ENCODE data around the gene ADGRL1. TPM values are rescaled to one million over a fixed set of nuclear protein-coding genes. Genes with fewer than 3 reads are reported as not detected.

Gene ADGRL1
- total RNA-seq, 1 experiment from 2014 or later = 39.3 TPM

DNA sequence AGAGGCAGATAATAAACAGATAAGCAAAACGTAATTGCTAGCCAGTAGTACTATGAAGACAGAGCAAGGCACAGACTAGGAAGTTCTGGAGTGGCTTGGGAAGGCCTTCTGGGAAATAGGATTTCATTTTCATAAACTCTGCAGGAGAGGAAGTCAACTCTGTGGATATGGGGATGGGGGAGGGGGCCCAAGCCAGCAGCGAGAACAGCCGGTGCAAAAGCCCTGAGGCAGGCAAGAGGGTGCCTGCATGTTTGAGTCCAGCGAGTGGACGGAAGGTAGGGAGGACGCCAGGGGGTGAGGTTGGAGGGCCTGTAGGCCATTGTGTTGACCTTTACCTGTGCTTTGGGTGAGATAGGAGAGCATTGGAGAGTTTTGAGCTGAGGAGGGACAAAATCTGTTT is 60.6 kb downstream of the ADGRL1 start:
- Histone ChIP-seq H3K27ac (ENCODE audit: low read length) (no peak overlapping the region), H3K27me3 (ENCODE audit: low read length) (no peaks in the 10 kb centered on the region), H3K4me3 (ENCODE audit: low read length) (no peak overlapping the region), H3K9me3 (ENCODE audit: low read length) (no peaks in the 10 kb centered on the region), H3K4me1 (ENCODE audit: insufficient read depth, low read length) (no peaks in the 10 kb centered on the region), H3K36me3 (ENCODE audit: low read depth, low read length) (no peaks in the 10 kb centered on the region), H2AFZ (ENCODE audit: low read length) (no peak overlapping the region), H4K20me1 (ENCODE audit: low read length) (no peaks in the 10 kb centered on the region), H3F3A (ENCODE audit: low read length, unreplicated experiment) (no peaks in the 10 kb centered on the region), H3K4me2 (ENCODE audit: low read length) (no peak overlapping the region), H3K9ac (ENCODE audit: low read length) (no peak overlapping the region), H3K79me2 (ENCODE audit: low read length) (no peaks in the 10 kb centered on the region), H3K9me2 (replicated peaks; ENCODE audit: low read length) (no peaks in the 10 kb centered on the region)
- ATAC-seq (no peak), DNase-seq (no peak)
- intact Hi-C loops (cut with micrococcal nuclease) = no loop called here
- CTCF ChIA-PET = interaction anchor here (1.6 kb wide), 1 partner anchor 9 kb away, joined by 8 read pairs; the partner anchor contains the start of gene ASF1B
- POLR2A ChIA-PET (ENCODE audit: unreplicated experiment) = no interaction called here
- TF ChIP-seq EZH2 (IDR thresholded peaks at IDR 0.05; ENCODE audit: low read length, unreplicated experiment) = no peak
- TF ChIP-seq EZH2phosphoT487 (IDR thresholded peaks at IDR 0.05; ENCODE audit: borderline replicate concordance, low read length) = no peak
- TF ChIP-seq, protein P1, sequence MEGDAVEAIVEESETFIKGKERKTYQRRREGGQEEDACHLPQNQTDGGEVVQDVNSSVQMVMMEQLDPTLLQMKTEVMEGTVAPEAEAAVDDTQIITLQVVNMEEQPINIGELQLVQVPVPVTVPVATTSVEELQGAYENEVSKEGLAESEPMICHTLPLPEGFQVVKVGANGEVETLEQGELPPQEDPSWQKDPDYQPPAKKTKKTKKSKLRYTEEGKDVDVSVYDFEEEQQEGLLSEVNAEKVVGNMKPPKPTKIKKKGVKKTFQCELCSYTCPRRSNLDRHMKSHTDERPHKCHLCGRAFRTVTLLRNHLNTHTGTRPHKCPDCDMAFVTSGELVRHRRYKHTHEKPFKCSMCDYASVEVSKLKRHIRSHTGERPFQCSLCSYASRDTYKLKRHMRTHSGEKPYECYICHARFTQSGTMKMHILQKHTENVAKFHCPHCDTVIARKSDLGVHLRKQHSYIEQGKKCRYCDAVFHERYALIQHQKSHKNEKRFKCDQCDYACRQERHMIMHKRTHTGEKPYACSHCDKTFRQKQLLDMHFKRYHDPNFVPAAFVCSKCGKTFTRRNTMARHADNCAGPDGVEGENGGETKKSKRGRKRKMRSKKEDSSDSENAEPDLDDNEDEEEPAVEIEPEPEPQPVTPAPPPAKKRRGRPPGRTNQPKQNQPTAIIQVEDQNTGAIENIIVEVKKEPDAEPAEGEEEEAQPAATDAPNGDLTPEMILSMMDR (conservative IDR thresholded peaks at IDR 0.05; ENCODE audit: low read depth, low read length) = no peak
- no TSS peak for BruUV-seq (replicated peaks)

GRCh38 chr19:14142262-14143190 is 63.4 kb downstream of the ADGRL1 start:
- intact Hi-C loops (cut with micrococcal nuclease) = no loop called here
- no peak for TF ChIP-seq EZH2 (IDR thresholded peaks at IDR 0.05; ENCODE audit: low read length, unreplicated experiment)
- TF ChIP-seq EZH2phosphoT487 (IDR thresholded peaks at IDR 0.05; ENCODE audit: borderline replicate concordance, low read length) = no peak
- TF ChIP-seq, protein P1 (conservative IDR thresholded peaks at IDR 0.05; ENCODE audit: low read depth, low read length) = no peak
- Histone ChIP-seq H3F3A (ENCODE audit: low read length, unreplicated experiment) (no peaks in the 10 kb centered on the region), H4K20me1 (ENCODE audit: low read length) (no peaks in the 10 kb centered on the region), H3K4me1 (ENCODE audit: insufficient read depth, low read length) (peaks cover 3% of the 10 kb centered on the region; the same call in 1 of the 2 replicates), H3K9me2 (replicated peaks; ENCODE audit: low read length) (no peaks in the 10 kb centered on the region), H2AFZ (ENCODE audit: low read length) (no peak overlapping the region), H3K4me3 (ENCODE audit: low read length) (no peak overlapping the region), H3K36me3 (ENCODE audit: low read depth, low read length) (no peaks in the 10 kb centered on the region), H3K9ac (ENCODE audit: low read length) (no peak overlapping the region), H3K27ac (ENCODE audit: low read length) (no peak overlapping the region), H3K79me2 (ENCODE audit: low read length) (peaks cover 8% of the 10 kb centered on the region), H3K4me2 (ENCODE audit: low read length) (no peak overlapping the region), H3K9me3 (ENCODE audit: low read length) (no peaks in the 10 kb centered on the region), H3K27me3 (ENCODE audit: low read length) (no peaks in the 10 kb centered on the region)
- DNase-seq (no peak), ATAC-seq (no peak)
- CTCF ChIA-PET = no interaction called here
- POLR2A ChIA-PET (ENCODE audit: unreplicated experiment) = no interaction called here
- no TSS peak for BruUV-seq (replicated peaks)

DNA sequence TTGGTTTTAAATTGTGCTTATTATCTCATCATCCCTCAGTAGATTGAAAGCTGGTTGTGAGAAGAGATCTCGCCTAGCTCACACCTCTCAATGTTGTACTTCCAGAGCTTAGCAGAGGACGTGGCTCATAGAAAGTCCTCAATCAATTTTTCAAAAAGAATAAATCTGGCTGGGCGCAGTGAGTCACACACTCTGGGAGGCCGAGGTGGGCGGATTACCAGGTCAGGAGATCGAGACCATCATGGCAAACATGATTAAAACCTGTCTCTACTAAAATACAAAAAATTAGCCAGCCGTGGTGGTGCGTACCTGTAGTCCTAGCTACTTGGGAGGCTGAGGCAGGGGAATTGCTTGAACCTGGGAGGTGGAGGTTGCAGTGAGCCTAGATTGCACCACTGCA is 64.9 kb downstream of the ADGRL1 start:
- ChIA-PET POLR2A (ENCODE audit: unreplicated experiment) (no interaction called here), CTCF (interaction anchor here (0.6 kb wide), 1 partner anchor 377 kb away, joined by 4 read pairs; the partner anchor contains the start of gene DNAJB1)
- Histone ChIP-seq H3K4me1 (ENCODE audit: insufficient read depth, low read length) (peaks cover 3% of the 10 kb centered on the region; the same call in 1 of the 2 replicates), H3K27ac (ENCODE audit: low read length) (no peak overlapping the region), H3K9ac (ENCODE audit: low read length) (no peak overlapping the region), H3K27me3 (ENCODE audit: low read length) (no peaks in the 10 kb centered on the region), H3K9me3 (ENCODE audit: low read length) (no peaks in the 10 kb centered on the region), H4K20me1 (ENCODE audit: low read length) (no peaks in the 10 kb centered on the region), H3K36me3 (ENCODE audit: low read depth, low read length) (no peaks in the 10 kb centered on the region), H3K79me2 (ENCODE audit: low read length) (peaks cover 11% of the 10 kb centered on the region), H3K9me2 (replicated peaks; ENCODE audit: low read length) (no peaks in the 10 kb centered on the region), H2AFZ (ENCODE audit: low read length) (no peak overlapping the region), H3K4me3 (ENCODE audit: low read length) (no peak overlapping the region), H3K4me2 (ENCODE audit: low read length) (no peak overlapping the region), H3F3A (ENCODE audit: low read length, unreplicated experiment) (no peaks in the 10 kb centered on the region)
- no peak for DNase-seq
- TF ChIP-seq EZH2phosphoT487 (IDR thresholded peaks at IDR 0.05; ENCODE audit: borderline replicate concordance, low read length) (no peak), EZH2 (IDR thresholded peaks at IDR 0.05; ENCODE audit: low read length, unreplicated experiment) (no peak)
- TF ChIP-seq, protein P1 (conservative IDR thresholded peaks at IDR 0.05; ENCODE audit: low read depth, low read length) = no peak
- no TSS peak for BruUV-seq (replicated peaks)
- intact Hi-C loops (cut with micrococcal nuclease) = no loop called here
- ATAC-seq = no peak
